Erythroblast (primary cell): Measurements from ENCODE around the gene RNF182.

Experiments
- DNase-seq, 2 experiments: peaks; one replicate each; lab custom pipeline; 2025; lab: John Stamatoyannopoulos, UW
- GATA1 ChIP-seq: IDR thresholded peaks from 2 replicates; pipeline ENCODE4 v1.6.1; 2011; ENCODE audit warnings: low read depth, mild to moderate bottlenecking, control low read depth, low read length, moderate library complexity
- POLR2A ChIP-seq: IDR thresholded peaks from 2 replicates; pipeline ENCODE4 v1.6.1; 2011; ENCODE audit warnings: mild to moderate bottlenecking, low read length

RNF182 gene

DNA sequence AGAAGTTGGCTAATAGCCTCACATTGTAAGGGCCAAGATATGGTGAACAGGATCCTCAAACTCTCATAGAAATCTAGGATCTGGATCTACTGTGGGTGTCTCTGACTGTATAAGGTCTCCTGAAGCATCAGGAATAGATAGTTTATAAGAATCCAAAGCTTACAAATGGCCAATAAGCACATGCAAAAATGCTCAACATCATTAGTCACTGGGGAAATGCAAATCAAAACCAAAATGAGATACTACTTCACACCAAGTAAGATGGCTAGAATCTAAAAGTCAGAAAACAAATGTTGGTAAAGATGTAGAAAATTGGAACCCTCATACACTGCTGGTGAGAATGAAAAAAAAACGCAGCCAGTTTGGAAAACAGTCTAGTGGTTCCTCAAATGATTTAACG, 14.3 kb upstream of the RNF182 start:
- TF ChIP-seq POLR2A (no peak), GATA1 (no peak)

DNA sequence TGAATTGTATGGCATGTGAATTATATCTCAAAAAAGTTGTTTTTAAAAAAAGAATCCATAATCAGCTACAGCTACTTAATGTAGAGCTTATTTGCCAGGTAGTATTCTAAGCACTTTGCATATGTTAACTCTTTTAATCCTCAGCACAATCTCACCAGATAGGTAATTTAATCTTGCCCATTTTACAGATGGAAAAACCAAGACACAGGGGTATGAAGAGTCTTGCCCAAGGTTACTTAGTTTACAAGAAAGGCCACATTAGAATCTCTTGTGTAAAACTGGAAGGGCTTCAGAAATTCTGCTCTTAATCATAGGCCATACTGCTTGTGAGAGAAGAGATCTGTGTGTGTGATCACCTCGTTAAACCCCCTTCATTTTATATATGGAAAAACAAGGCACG, 13.4 kb upstream of the RNF182 start:
- DNase-seq = no peak
- TF ChIP-seq POLR2A (no peak), GATA1 (no peak)

More for the DNA sequence above, 14.3 kb upstream of the RNF182 start:
- DNase-seq = no peak

DNA sequence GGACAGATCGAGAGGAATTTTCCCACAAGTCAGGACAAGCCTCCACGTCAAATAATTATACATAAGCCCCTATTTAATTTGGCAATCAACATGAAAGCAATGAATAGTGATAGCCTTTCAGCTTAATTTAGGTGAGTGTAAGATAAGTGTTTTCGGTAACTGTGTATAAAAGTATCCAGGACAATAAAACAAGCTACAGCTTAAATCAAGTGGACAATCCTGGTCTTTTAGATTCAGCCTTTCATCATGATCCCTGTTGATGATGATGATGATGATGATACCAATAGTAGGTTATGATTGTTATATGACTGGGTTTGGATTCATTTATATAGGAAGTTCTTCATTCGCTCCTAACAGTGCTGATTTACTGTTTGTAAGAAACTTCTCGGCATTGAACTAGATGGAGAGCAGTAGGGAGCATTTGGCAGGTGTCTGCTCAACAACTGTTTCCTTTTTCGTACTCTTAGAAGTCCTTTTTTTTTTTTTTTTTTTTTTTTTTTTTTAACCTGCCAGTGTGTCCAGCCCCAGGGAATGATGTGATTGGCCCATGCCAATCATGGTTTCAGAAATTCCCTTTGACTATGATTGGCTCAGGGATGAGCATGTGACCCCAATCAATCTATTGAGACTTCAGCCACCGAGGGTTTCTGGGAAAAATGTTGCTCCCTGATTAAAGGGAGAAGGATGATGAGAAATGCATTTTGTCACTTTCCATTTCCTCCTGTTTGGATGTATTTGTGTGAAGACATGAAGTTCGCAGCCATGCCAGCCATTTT, 11.3 kb upstream of the RNF182 start:
- TF ChIP-seq GATA1 = no peak

DNA sequence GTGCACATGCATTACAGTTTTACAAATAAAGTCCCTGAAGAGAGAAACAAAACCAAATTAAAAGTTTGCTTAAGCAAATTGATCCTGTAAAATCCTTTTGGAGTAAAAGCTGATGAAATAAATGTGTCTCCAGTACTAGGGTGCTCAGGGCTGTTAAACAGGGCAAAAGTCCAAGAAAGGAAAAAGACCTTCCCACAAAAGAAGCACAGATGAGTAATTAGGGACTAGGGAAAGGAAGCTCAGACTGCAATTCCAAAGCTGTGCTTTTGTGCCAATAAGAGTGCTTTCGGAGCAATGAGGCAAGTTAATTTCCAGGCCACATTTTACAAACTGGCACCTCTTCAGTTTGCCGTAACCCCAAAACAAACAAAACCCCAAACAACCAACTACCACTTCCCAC, 10.4 kb upstream of the RNF182 start:
- TF ChIP-seq POLR2A (no peak), GATA1 (no peak)
- DNase-seq = no peak

More for the DNA sequence above, 11.3 kb upstream of the RNF182 start:
- no peak for DNase-seq

DNA sequence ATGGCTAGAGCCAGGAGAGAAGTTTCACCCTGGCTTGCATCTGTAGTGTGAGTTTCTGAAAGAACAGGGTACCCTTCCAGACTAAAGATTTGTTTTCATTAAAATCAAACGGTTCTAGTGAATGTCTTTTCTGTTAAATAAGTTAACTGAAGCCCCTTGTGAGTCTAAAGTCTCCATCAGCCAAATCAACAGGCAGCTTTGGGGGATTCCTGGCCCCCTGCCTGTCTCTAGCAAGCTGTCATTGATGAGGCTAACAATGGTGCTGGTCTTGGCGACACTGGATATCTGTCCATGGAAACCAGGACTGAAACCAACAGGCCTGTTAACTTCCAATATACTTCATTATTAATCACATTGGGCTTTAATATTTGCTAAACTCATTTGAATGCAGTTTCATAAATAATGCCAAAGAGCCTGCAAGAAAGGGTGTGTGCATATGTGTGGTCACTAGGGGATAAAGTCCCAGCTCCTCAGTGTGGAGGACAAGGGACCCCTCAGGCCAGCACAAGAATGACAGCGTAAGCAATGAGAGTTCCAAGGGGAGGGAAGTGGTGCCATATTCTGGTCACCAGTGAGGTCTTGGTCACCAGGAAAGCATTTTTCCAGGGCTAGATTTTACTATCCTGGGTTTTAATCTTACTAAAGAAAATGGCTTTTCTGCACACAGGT, 9.1 kb upstream of the RNF182 start:
- peak in 1 of 2 experiments; percentile 8 for DNase-seq
- TF ChIP-seq GATA1 (no peak), POLR2A (no peak)

DNA sequence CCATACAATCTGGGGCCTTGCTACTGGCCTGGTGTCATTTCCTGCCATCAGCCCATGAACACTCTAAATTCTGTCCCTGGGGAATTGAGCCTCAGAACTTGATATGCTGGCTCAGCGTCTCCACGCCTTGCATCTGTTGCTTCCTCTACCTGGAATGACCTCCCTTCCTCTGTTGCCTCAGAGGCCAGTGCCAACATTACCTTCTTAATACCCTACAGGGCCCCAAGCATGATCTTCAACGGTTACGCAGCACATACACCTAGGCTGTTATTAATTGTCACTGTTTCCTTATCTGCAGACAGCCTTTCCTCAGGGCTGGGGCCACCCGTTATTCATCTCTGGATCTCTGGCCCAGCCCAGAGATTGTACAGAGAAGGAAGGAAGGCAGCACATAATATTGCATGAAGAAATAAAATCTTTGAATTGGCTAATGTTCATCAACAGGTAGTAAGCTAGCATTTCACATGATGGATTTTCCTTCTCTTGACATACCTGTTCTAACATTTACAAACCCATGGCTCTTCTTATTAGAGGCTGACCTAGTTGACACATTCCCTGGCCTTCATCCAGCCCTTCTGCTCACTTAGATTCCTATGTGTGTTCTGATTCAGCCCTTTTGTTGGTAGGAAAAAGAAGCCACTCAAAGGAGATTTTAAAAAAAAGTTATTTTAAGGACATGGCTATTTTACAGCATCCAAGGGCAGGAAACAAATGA, 8.4 kb upstream of the RNF182 start:
- peak in 1 of 2 experiments; percentile 10 for DNase-seq
- no peak for TF ChIP-seq GATA1
- TF ChIP-seq POLR2A = no peak

DNA sequence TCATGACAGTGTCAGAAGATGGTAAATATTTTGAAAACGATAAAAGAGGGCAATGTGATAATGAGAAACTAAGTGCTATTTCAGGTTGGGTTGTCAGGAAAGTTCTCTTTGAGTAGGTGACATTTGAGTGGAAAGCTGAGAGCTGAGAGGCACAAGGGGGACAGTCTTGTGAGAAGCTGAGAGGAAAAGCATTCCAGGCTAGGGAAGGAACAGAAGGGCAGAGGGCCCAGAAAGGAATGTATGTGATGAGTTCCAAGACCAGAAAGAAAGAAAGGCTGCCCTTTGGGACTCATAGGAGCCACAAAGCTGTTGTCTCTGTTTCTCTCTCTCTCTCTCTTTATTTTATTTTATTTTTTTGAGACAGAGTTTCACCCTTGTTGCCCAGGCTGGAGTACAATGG, 7.6 kb upstream of the RNF182 start:
- TF ChIP-seq GATA1 = no peak
- TF ChIP-seq POLR2A = no peak
- no peak for DNase-seq

DNA sequence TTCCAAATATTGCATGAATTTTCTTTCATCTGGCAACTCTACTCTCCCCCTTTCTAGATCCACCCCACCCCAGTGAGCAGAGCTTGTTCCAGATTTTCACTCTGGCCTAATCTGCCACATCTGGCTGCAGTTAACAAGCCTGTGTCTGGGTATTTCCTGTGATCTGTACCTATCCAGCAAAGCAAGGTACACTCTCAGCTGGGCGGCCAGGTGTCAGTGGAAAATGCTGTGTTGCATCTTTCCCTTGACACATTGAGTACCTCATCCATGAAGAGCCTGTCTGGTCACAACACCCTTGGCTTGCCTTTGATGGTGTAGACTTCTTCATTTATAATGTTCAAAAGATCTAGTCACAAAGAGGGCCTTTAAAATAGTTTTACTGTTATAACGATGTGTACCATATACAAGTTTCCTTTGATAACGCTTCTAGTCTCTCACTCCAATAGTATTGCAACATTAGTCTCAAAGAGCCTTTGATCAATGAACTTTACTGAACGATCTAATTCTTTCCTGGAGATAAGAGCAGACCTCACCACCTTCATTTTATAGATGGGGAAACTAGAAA, 6.0 kb upstream of the RNF182 start:
- no peak for DNase-seq
- TF ChIP-seq POLR2A (no peak), GATA1 (no peak)

DNA sequence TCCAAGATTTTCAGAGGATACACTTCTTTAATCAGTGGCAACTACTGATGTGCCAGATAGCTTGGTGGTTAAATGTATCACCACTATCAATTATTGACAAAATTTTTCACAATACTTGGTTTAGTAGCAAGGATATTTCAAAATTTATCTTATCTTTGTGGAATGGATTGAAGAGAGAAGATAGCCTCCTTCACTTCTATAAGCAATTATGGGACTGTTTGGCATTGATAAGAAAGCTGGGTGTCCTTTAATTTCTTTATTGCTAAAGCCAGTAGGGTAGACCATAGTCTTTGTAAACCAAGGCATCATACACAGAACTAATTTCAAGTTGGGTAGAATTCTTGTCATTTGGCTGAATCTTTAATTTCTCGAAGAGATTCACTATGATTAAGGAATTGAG, 4.9 kb upstream of the RNF182 start:
- peak in 1 of 2 experiments; percentile 19 for DNase-seq
- TF ChIP-seq GATA1 = no peak
- TF ChIP-seq POLR2A = no peak

DNA sequence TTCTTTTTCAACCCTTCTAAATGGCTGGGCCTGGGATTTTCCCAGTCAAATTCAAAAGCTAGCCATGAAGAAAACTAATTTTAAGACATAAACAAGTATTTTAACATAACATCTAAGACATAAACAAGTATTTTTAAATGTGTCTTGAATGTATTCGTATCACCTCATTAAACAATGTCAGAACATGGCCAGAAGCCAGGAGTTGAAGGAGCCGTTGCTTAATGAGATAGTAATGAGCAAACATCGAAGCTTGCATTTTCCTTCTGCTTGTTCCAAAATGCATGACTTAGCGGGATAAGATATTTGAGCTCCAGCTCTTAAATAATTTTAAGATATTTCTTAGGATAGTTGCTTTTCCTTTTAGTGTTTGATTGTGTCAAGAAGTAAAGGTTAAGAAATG, 4.2 kb upstream of the RNF182 start:
- no peak for TF ChIP-seq POLR2A
- TF ChIP-seq GATA1 = no peak
- peak in 1 of 2 experiments; percentile 36 for DNase-seq

DNA sequence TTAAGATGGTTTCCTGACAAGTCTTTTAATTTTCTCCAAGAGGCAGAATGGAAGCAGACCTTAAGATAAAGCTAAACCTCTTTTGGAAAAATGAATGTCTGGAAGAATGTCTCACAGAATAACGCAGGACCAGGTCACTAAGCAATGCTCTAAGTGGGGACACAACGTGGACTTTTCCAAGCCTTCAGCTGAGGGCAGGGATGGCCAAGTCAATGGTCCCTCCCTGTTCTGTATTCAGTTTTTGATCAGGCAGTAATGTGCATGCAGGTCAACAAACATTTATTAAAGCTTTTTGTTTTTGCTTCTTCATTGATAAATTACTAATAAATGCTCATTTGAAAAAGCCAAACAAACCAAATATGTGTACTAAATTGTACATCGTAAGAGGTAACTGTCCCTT, 2.0 kb upstream of the RNF182 start:
- TF ChIP-seq GATA1 (no peak), POLR2A (no peak)
- no peak for DNase-seq

DNA sequence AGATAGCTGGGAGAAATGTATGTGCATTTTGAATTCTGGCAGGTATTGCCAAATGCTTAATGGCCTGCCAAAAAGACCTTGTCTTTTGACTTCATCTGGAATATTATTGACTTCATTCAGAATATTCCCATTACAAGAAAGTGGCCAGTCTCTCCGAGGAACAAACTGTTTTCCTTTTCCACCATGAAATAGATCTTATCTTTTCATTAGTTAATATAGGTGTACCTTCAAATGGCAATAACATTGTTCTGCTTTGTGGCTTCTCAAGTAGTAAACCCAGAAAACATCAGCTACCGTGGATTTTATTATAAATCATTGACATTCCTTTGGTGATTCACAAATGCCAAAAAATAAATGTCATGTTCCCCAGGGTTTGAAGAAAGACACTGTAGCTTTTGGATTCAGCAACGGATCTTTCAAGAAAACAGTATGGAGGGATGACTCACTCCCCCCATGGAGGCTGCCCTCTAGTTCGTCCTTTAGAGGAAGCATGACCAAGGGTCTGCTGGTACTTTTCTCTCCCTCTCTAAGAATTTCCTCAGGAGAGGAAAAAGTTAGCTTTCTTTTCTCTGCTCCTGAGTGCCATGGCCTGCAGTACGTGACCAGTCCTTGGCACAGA, 1.1 kb upstream of the RNF182 start:
- peak in 1 of 2 experiments; percentile 31 for DNase-seq
- no peak for TF ChIP-seq POLR2A
- no peak for TF ChIP-seq GATA1
